NCI-H128 (cell line): ENCODE data around the gene ZBTB7C.

Experiments used
- DNase-seq: peaks from one replicate; lab custom pipeline; 2025; ENCODE audit not compliant: unreplicated experiment; lab: John Stamatoyannopoulos, UW

Gene ZBTB7C

GRCh38 chr18:48073211-48073930 is 335.8 kb downstream of the ZBTB7C start:
- no peak for DNase-seq

GRCh38 chr18:48072428-48073204 is 336.6 kb downstream of the ZBTB7C start:
- no peak for DNase-seq

- no peak for DNase-seq
These were observed 340.2 kb downstream of the ZBTB7C start for GRCh38 chr18:48068916-48069445.

- no peak for DNase-seq
These were observed 342.9 kb downstream of the ZBTB7C start for GRCh38 chr18:48066225-48066652.

GRCh38 chr18:48065601-48065995 is 343.6 kb downstream of the ZBTB7C start:
- DNase-seq, result no peak

- DNase-seq, result no peak
These were observed 344.1 kb downstream of the ZBTB7C start for GRCh38 chr18:48064978-48065600.

- no peak for DNase-seq
These were observed 347.2 kb downstream of the ZBTB7C start for GRCh38 chr18:48061781-48062570.

GRCh38 chr18:48060970-48061369 is 348.2 kb downstream of the ZBTB7C start:
- no peak for DNase-seq

GRCh38 chr18:48060346-48060745 is 348.8 kb downstream of the ZBTB7C start:
- no peak for DNase-seq

- DNase-seq, result no peak
These were observed 349.6 kb downstream of the ZBTB7C start for GRCh38 chr18:48059455-48060010.

- DNase-seq, result no peak
These were observed 350.7 kb downstream of the ZBTB7C start for GRCh38 chr18:48058486-48058885.

GRCh38 chr18:48057018-48057417 is 352.2 kb downstream of the ZBTB7C start:
- DNase-seq, result no peak

- no peak for DNase-seq
These were observed 353.8 kb downstream of the ZBTB7C start for GRCh38 chr18:48055351-48055750.

- DNase-seq, result no peak
These were observed 355.0 kb downstream of the ZBTB7C start for GRCh38 chr18:48053881-48054816.

- DNase-seq, result no peak
These were observed 356.3 kb downstream of the ZBTB7C start for GRCh38 chr18:48052842-48053241.

- no peak for DNase-seq
These were observed 357.0 kb downstream of the ZBTB7C start for GRCh38 chr18:48051945-48052840.

GRCh38 chr18:48050176-48050575 is 359.0 kb downstream of the ZBTB7C start:
- DNase-seq, result no peak

GRCh38 chr18:48049757-48050156 is 359.4 kb downstream of the ZBTB7C start:
- no peak for DNase-seq
